8988T (cell line): ENCODE data around the gene ASF1B.

Experiments used
- DNase-seq: peaks from one replicate; pipeline ENCODE4 v3.0.0; 2011

ASF1B gene

GRCh38 chr19:14135355-14135754, 1.0 kb downstream of the ASF1B start:
- DNase-seq = no peak

GRCh38 chr19:14127929-14128509, 8.4 kb downstream of the ASF1B start:
- no peak for DNase-seq

- DNase-seq = no peak
These were observed 9.2 kb downstream of the ASF1B start for GRCh38 chr19:14127176-14127575.

GRCh38 chr19:14122924-14123323, 13.5 kb downstream of the ASF1B start:
- no peak for DNase-seq

GRCh38 chr19:14120497-14120780, 15.9 kb downstream of the ASF1B start:
- DNase-seq = no peak

- no peak for DNase-seq
These were observed 16.5 kb downstream of the ASF1B start for GRCh38 chr19:14119644-14120496.

GRCh38 chr19:14119146-14119545, 17.2 kb downstream of the ASF1B start:
- no peak for DNase-seq

GRCh38 chr19:14118165-14119051, 18.0 kb downstream of the ASF1B start:
- no peak for DNase-seq

- DNase-seq = peak; percentile 93
These were observed 18.7 kb downstream of the ASF1B start, which contains the start of gene PRKACA for GRCh38 chr19:14117668-14118164. Gene PRKACA, minus strand, starts transcription at chr19:14117762. Its CDS starts 215 bp downstream, at chr19:14117547.

- DNase-seq = no peak
These were observed 19.3 kb downstream of the ASF1B start for GRCh38 chr19:14116918-14117578.

- no peak for DNase-seq
These were observed 19.9 kb downstream of the ASF1B start for GRCh38 chr19:14116525-14116917.

- DNase-seq = no peak
These were observed 20.6 kb downstream of the ASF1B start for GRCh38 chr19:14115756-14116155.

- peak; percentile 62 for DNase-seq
These were observed 21.5 kb downstream of the ASF1B start for GRCh38 chr19:14114854-14115253.

- no peak for DNase-seq
These were observed 21.9 kb downstream of the ASF1B start for GRCh38 chr19:14114439-14114838.

GRCh38 chr19:14113762-14114414, 22.5 kb downstream of the ASF1B start:
- no peak for DNase-seq

- DNase-seq = no peak
These were observed 23.5 kb downstream of the ASF1B start for GRCh38 chr19:14112809-14113385.

- no peak for DNase-seq
These were observed 24.2 kb downstream of the ASF1B start for GRCh38 chr19:14112051-14112808.

- no peak for DNase-seq
These were observed 24.9 kb downstream of the ASF1B start for GRCh38 chr19:14111486-14111885.

GRCh38 chr19:14110650-14111049, 25.7 kb downstream of the ASF1B start:
- DNase-seq = no peak

GRCh38 chr19:14107581-14108461, 28.6 kb downstream of the ASF1B start:
- DNase-seq = no peak
